GM12872 (cell line): ENCODE data around the gene RTN1.
A peak's percentile ranks its signal among the peaks of the same experiment; 100 is the strongest.

ENCODE experiments used
- CTCF ChIP-seq: IDR thresholded peaks from 3 replicates; pipeline ENCODE4 v1.5.1; 2011; ENCODE audit warnings: low read depth, mild to moderate bottlenecking, low read length, moderate library complexity; ENCODE audit not compliant: insufficient read depth

Gene RTN1, protein sequence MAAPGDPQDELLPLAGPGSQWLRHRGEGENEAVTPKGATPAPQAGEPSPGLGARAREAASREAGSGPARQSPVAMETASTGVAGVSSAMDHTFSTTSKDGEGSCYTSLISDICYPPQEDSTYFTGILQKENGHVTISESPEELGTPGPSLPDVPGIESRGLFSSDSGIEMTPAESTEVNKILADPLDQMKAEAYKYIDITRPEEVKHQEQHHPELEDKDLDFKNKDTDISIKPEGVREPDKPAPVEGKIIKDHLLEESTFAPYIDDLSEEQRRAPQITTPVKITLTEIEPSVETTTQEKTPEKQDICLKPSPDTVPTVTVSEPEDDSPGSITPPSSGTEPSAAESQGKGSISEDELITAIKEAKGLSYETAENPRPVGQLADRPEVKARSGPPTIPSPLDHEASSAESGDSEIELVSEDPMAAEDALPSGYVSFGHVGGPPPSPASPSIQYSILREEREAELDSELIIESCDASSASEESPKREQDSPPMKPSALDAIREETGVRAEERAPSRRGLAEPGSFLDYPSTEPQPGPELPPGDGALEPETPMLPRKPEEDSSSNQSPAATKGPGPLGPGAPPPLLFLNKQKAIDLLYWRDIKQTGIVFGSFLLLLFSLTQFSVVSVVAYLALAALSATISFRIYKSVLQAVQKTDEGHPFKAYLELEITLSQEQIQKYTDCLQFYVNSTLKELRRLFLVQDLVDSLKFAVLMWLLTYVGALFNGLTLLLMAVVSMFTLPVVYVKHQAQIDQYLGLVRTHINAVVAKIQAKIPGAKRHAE

DNA sequence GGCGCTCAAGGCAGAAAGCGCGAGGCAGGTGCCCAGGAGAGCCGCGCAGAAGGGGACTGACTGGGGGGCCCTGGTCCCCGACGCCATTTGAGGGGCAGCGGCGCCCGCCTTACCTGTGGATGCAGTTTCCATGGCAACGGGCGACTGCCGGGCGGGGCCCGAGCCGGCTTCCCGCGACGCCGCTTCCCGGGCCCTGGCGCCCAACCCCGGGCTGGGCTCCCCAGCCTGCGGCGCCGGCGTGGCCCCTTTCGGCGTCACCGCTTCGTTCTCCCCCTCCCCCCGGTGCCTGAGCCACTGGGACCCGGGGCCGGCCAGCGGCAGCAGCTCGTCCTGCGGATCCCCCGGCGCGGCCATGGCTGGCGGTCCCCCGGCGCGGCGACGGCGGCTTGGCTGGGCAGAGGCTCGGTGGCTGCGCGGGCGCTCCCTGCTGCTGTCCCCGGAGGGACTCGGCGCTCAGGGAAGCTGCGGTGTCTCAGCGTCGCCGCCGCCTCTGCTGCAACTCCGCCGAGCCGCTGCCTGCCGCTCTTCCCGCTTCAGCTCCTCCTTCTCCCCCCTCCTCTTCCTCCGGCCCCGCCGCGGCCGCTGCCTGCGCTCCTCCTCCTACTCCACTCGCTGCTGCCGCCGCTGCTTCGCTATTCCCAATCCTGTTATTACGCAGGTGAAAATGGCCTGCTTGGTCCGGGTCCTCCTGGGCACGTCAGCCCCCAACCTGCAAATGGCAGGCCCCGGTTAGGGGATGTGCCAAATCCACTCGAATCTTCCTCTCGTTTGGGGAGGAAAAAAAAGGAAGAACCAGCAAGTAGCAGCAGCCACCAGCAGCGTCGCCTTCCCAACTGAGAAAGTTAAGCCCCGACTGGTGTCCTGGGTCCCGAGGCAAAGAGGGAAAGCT is at the start of gene RTN1:
Gene RTN1, minus strand, starts transcription at position 500 of the 889 bp plus-strand sequence. Its CDS starts 146 bp downstream, at position 354.
- TF ChIP-seq CTCF: no peak

GRCh38 chr14:59920378-59920683 is 49.8 kb upstream of the RTN1 start:
- TF ChIP-seq CTCF: no peak

DNA sequence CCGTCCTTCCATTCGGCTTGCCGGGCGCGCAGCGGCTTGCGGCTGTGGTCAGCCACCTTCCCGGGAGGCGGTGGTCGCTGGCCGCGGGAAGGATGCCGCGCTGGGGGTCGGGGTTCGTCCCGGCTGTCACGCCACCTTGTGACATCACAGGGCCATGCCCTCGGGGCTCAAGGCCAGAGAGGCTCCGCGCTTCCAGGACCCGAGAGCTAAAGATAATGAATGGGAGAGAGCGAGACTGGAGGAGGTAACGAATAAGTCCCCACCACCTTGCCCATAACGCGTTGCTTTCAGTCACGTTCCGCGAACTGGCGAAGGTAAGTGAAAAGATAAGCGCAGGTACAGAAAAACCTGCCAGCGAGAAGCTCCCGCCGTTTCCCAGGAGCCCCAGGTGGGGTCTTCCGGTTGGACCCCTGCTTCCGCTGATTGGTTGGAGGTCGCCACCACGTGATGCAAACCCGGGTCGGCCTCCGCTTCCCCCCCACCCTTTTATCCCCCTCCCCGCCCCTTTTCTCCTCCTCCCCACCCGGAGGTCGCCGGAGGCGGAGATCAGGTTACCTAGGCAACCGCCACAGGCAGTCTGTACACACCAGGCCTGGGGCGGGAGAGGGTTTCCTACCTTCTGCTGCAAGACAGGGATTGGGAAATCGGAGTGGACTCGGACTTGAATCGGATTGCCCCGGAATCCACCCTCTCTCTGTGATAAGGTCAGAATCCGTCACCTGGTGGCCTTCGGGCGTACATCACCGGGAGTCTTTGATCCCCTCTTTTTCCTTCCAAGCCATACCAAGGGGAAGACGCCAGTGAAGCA is 49.2 kb upstream of the RTN1 start, which contains the start of gene LRRC9:
Gene LRRC9, plus strand, starts transcription at position 575 of the 808 bp plus-strand sequence.
- no peak for TF ChIP-seq CTCF

DNA sequence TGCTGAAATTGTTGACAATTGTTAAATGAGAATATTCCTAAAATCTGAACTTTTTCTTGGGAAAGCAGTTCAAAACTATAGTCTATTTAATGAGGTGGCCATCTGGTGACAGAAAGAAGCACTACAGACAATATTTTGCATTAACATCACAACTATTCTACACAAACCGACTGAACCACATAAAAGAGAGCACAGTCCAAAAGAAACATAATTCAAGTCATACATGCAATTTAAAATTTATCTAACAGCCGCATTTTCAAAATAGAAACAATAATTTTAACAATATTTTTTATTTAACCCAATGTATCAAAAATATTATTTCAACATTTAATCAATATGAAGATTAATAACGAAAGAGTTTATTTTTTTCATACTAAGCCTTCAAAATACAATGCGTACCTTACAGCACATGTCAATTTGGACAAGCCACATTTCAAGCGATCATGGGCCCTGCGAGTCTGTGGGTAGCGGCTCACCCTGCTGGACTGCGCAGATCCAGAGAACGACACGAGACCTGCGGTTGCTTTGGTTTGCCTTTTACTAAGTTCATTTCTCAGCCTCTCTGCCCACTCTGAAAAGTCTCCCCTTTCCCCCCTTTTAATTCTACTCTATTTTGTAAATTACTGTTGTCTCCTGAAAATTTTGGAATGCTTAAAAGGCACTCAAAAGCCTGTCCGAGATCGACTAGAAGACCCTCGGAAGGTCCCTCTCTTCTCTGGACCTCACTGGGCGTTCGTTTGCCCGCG is 48.4 kb upstream of the RTN1 start:
- peak; percentile 41; the same call in 2 of the 3 replicates for TF ChIP-seq CTCF

DNA sequence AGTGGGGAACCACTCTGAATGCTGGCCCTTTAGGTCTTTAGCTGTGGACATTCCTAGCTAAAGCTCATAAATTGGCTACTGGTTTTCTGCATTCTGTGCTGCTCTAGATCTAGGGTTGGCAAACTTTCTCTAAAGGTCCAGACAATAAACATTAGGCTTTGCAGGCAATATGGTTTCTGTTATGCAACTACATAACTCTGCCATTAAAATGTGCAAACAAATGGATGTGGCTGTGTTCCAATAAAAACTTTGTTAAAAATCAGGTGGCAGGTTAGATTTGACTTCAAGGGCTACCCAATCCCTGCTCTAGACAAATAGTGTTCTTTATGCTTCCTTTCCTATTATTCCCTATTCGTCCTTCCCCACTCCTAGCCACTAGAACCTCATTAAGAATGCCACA is 42.6 kb upstream of the RTN1 start:
- no peak for TF ChIP-seq CTCF

DNA sequence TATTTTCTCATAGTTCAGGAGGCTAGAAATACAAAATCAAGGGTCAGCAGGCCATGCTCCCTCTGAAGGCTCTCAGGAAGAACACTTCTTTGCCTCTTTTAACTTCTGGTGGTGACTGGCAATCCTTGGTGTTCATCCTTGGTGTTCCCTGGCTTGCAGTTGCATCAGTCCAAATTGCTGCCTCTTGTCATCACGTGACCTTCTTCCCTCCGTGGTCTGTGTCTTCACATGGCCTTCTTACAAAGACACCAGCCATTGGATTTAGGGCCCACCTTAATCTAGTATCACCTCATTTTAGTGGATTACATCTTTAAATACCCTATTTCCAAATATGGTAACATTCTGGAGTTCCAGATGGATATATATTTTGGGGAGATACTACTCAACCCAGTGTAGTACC is 41.9 kb upstream of the RTN1 start:
- TF ChIP-seq CTCF: no peak
